Measurements from ENCODE around the gene GAGE12C.
"Not testable (repeated sequence)": the region's sequence is repeated elsewhere in the genome, so short reads cannot be mapped to it uniquely, and the experiment has no call there.

- not testable (repeated sequence) for TF ChIP-seq PRDM1 (tag by site-specific recombination; IDR thresholded peaks at IDR 0.05); CTCF (tag by site-specific recombination; IDR thresholded peaks at IDR 0.05); KLF1 (tag by site-specific recombination; IDR thresholded peaks at IDR 0.05); ZNF560 (tag by site-specific recombination; IDR thresholded peaks at IDR 0.05; ENCODE audit: borderline replicate concordance); ZNF324 (tag by site-specific recombination; IDR thresholded peaks at IDR 0.05); ZNF174 (tag by site-specific recombination; IDR thresholded peaks at IDR 0.05); ZNF184 (tag by site-specific recombination; IDR thresholded peaks at IDR 0.05); ZNF488 (tag by site-specific recombination; IDR thresholded peaks at IDR 0.05)
- TF ChIP-seq, protein P1, sequence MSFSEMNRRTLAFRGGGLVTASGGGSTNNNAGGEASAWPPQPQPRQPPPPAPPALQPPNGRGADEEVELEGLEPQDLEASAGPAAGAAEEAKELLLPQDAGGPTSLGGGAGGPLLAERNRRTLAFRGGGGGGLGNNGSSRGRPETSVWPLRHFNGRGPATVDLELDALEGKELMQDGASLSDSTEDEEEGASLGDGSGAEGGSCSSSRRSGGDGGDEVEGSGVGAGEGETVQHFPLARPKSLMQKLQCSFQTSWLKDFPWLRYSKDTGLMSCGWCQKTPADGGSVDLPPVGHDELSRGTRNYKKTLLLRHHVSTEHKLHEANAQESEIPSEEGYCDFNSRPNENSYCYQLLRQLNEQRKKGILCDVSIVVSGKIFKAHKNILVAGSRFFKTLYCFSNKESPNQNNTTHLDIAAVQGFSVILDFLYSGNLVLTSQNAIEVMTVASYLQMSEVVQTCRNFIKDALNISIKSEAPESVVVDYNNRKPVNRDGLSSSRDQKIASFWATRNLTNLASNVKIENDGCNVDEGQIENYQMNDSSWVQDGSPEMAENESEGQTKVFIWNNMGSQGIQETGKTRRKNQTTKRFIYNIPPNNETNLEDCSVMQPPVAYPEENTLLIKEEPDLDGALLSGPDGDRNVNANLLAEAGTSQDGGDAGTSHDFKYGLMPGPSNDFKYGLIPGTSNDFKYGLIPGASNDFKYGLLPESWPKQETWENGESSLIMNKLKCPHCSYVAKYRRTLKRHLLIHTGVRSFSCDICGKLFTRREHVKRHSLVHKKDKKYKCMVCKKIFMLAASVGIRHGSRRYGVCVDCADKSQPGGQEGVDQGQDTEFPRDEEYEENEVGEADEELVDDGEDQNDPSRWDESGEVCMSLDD (tag by site-specific recombination; IDR thresholded peaks at IDR 0.05) = not testable (repeated sequence)
These were observed 28.6 kb downstream of the GAGE12C start, which contains the start of gene GAGE12F for GRCh38 chrX:49560542-49560941.
